Transverse colon (tissue), 4 donors: ENCODE results near the gene CLDN11. TPM values are rescaled to one million over a fixed set of nuclear protein-coding genes. Genes with fewer than 3 reads are reported as not detected.

Experiments
- DNase-seq: peaks from one replicate; pipeline ENCODE4 v3.0.0-alpha.2; 2019
- H3K27ac ChIP-seq, 4 donors: fragments of 200-600 bp; sonication (generic); 2 replicates each; pipeline ENCODE4 v1.5.1; 2016 to 2018; ENCODE audit warnings: inconsistent platforms in 4 of 4
- H3K27me3 ChIP-seq: fragments of 200-600 bp; sonication (generic); 2 replicates; pipeline ENCODE4 v1.5.1; 2017; ENCODE audit warnings: inconsistent platforms
- H3K36me3 ChIP-seq, 4 donors: fragments of 200-600 bp; sonication (generic); 2 replicates each; pipeline ENCODE4 v1.5.1; 2017 to 2019; ENCODE audit warnings: inconsistent platforms in 4 of 4
- H3K4me1 ChIP-seq, 4 donors: fragments of 200-600 bp; sonication (generic); 2 replicates each; pipeline ENCODE4 v1.5.1; 2017 to 2020; ENCODE audit warnings: inconsistent platforms in 4 of 4
- H3K4me3 ChIP-seq, 4 donors: fragments of 200-600 bp; sonication (generic); 1 replicate in 1 of 4; 2 replicates in 3 of 4; pipeline versions ENCODE4 v1.5.1 to v1.6.1; 2017 to 2019; ENCODE audit warnings: inconsistent platforms in 4 of 4
- H3K9me3 ChIP-seq, 2 donors: fragments of 200-600 bp; sonication (generic); 2 replicates each; pipeline ENCODE4 v1.5.1; 2017 to 2019; ENCODE audit warnings: inconsistent platforms in 2 of 2
- CTCF ChIP-seq, 5 experiments: fragments of 200-600 bp in 3 of 5; fragments of 450-650 bp in 2 of 5; sonication (generic) in 3 of 5; IDR thresholded peaks; 1 replicate in 2 of 5; 2 replicates in 3 of 5; pipeline ENCODE4 v1.5.1; 2016 to 2017; ENCODE audit warnings: antibody characterized with exemption in 5 of 5, inconsistent platforms in 3 of 5, mild to moderate bottlenecking in 2 of 5, moderate library complexity in 1 of 5
- EP300 ChIP-seq: sonication (generic); formaldehyde crosslinking; IDR thresholded peaks from one replicate; pipeline ENCODE4 v1.6.1; 2017; ENCODE audit warnings: antibody characterized with exemption, low read depth
- POLR2A ChIP-seq: fragments of 450-650 bp; IDR thresholded peaks from one replicate; pipeline ENCODE4 v1.6.1; 2016; ENCODE audit warnings: antibody characterized with exemption, mild to moderate bottlenecking, moderate library complexity
- POLR2AphosphoS5 ChIP-seq, 3 donors: sonication (generic); formaldehyde crosslinking; IDR thresholded peaks; one replicate each; pipeline ENCODE4 v1.6.1; 2016; ENCODE audit warnings: antibody characterized with exemption in 3 of 3
- WGBS, 2 donors: methylation state at CpG; one replicate each; pipeline ENCODE4 v1.1.5; 2018; ENCODE audit warnings: low coverage in 1 of 2; 5-methylcytosine and 5-hydroxymethylcytosine counted together
- in situ Hi-C, 4 donors: fragments of 200-750 bp; cut with MboI; loops; one replicate each; pipeline versions ENCODE4 v1.15.0 to v1.15.1; 2017; ENCODE audit warnings: low sequenced_read_pairs in 3 of 4, low pct_ligation_motif_present in 1 of 4, low pct_unique_long_range_greater_than_20kb in 1 of 4
- intact Hi-C: fragments of 100-400 bp; cut with DNase I; formaldehyde crosslinking; loops from one replicate; pipeline ENCODE4 v1.15.1; 2023; ENCODE audit warnings: low total_unique reads
- total RNA-seq, 4 donors: library from RNA; depleted of rRNA; stranded (reverse); fragments of >200 nt; gene quantifications; one replicate each; pipeline ENCODE4 v1.1.0, GENCODE V29; 2016

Gene CLDN11
- total RNA-seq, 4 donors from 2014 or later, result 4.6 to 13.5 (median 7.2) TPM

- no peaks in the 10 kb centered on the region for H3K36me3 ChIP-seq
- no peak overlapping the region for H3K4me3 ChIP-seq
- no peaks in the 10 kb centered on the region for H3K4me1 ChIP-seq
- no peak for DNase-seq
- H3K27me3 ChIP-seq, result no peaks in the 10 kb centered on the region
- H3K27ac ChIP-seq, result no peak overlapping the region
- in situ Hi-C loops (no loop called here), intact Hi-C loops (no loop called here)
- no peaks in the 10 kb centered on the region for H3K9me3 ChIP-seq
- 74 to 80% methylated on average over 1 to 4 of the region's 4 CpGs for WGBS, 2 donors
- no peak for TF ChIP-seq CTCF (IDR thresholded peaks at IDR 0.05)
- no peak for TF ChIP-seq POLR2A
- TF ChIP-seq POLR2AphosphoS5 (IDR thresholded peaks at IDR 0.05), result no peak
- no peak for TF ChIP-seq EP300
Observed at GRCh38 chr3:170482199-170482598, 63.5 kb downstream of the CLDN11 start.

DNA sequence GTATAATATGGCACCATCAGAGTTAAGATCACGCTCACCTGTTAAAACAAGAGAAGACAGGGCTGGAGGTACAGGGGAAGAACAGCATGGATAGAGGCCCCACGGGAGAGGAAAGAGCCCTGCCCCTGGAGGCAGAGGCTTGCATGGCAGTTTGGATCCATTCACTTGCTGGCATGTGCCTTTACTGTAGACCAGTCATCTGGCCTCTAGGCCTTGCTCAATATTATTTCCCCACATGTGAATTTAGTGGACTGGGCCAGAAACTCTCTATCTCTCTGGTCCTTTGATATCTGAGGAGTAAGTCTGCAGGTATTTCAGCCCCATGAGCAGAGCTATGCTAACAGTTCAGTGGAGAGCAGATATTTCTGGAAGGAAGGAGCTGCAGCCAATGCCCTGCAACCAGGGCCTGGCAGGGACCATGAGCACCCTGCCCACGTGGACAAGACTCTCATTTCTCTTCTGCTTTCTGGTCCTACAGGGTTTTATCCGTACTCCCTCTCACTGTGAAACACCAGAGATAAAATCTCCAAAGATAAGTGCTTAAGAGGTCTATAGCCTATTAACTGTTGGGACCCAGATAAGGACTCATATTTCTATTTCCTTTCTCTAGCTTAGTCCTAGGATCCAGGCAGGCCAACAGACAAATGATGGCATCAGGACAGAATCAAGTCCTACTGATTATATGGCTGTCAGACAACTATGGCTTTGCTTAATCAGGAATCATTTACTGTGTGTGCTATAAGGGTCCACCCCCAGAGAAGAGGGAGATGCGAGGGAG lies 65.0 kb downstream of the CLDN11 start:
- Histone ChIP-seq H3K4me1 (no peaks in the 10 kb centered on the region), H3K27ac (no peak overlapping the region), H3K4me3 (no peak overlapping the region), H3K9me3 (no peaks in the 10 kb centered on the region), H3K27me3 (no peaks in the 10 kb centered on the region), H3K36me3 (no peaks in the 10 kb centered on the region)
- 61 to 69% methylated on average over 3 to 5 of the region's 5 CpGs for WGBS, 2 donors
- no peak for TF ChIP-seq POLR2AphosphoS5 (IDR thresholded peaks at IDR 0.05)
- TF ChIP-seq CTCF (IDR thresholded peaks at IDR 0.05), result peak in 1 of 5 experiments; percentile 7
- intact Hi-C loops, result no loop called here
- no peak for DNase-seq
- in situ Hi-C loops, result no loop called here

Other genes with a start within 250 kb of the CLDN11 start
- 10 to 100 TPM; 44.9 to 87.0 (median 69.7) TPM for gene PHC3, start 237.1 kb upstream of the CLDN11 start, total RNA-seq
- 10 to 100 TPM; 21.1 to 52.1 (median 36.0) TPM for gene PRKCI, start 196.4 kb upstream of the CLDN11 start, total RNA-seq
- gene SKIL, start 61.2 kb upstream of the CLDN11 start, total RNA-seq, result 10 to 100 TPM; 27.0 to 78.4 (median 43.1) TPM
- under 1 TPM; 0.48 to 0.80 (median 0.72) TPM for gene SLC7A14, start 167.2 kb downstream of the CLDN11 start, total RNA-seq